Activated naive CD8-positive, alpha-beta T cell treated with anti-CD3 and anti-CD28 coated beads for 36 hours (primary cell): ENCODE results near the gene KANK2. TPM values are rescaled to one million over a fixed set of nuclear protein-coding genes. Genes with fewer than 3 reads are reported as not detected.

Experiments
- DNase-seq: peaks from one replicate; pipeline ENCODE4 v3.0.0; 2021
- H3K27ac Mint-ChIP-seq: one replicate; pipeline ENCODE4 v1.8.0; 2022; ENCODE audit warnings: mild to moderate bottlenecking, moderate library complexity, mixed read lengths
- H3K27me3 Mint-ChIP-seq: one replicate; pipeline ENCODE4 v1.8.0; 2022; ENCODE audit warnings: mild to moderate bottlenecking, mixed read lengths
- H3K36me3 Mint-ChIP-seq: one replicate; pipeline ENCODE4 v1.8.0; 2021; ENCODE audit warnings: mild to moderate bottlenecking, mixed read lengths
- H3K4me1 Mint-ChIP-seq: one replicate; pipeline ENCODE4 v1.8.0; 2021; ENCODE audit warnings: mixed read lengths
- H3K4me3 Mint-ChIP-seq: one replicate; pipeline ENCODE4 v1.8.0; 2022; ENCODE audit warnings: mild to moderate bottlenecking, moderate library complexity, mixed read lengths
- H3K9me3 Mint-ChIP-seq: one replicate; pipeline ENCODE4 v1.8.0; 2022; ENCODE audit warnings: mixed read lengths
- total RNA-seq, 2 experiments: library from RNA; stranded (reverse); gene quantifications; one replicate each; pipeline ENCODE4 v1.2.3, GENCODE V29; 2021

Gene KANK2
- total RNA-seq, 2 experiments from 2014 or later: 0.98 to 1.8 TPM

- Mint-ChIP-seq H3K9me3 (peaks cover 1% of the 10 kb centered on the region), H3K4me3 (no peak overlapping the region), H3K36me3 (no peaks in the 10 kb centered on the region), H3K27me3 (no peaks in the 10 kb centered on the region), H3K27ac (no peak overlapping the region), H3K4me1 (no peaks in the 10 kb centered on the region)
- DNase-seq: no peak
Measured at GRCh38 chr19:11233073-11233472, 35.7 kb upstream of the KANK2 start.

GRCh38 chr19:11232555-11232954 lies 35.2 kb upstream of the KANK2 start:
- no peak overlapping the region for H3K27ac Mint-ChIP-seq
- no peaks in the 10 kb centered on the region for H3K27me3 Mint-ChIP-seq
- no peaks in the 10 kb centered on the region for H3K9me3 Mint-ChIP-seq
- no peaks in the 10 kb centered on the region for H3K36me3 Mint-ChIP-seq
- H3K4me3 Mint-ChIP-seq: no peak overlapping the region
- no peaks in the 10 kb centered on the region for H3K4me1 Mint-ChIP-seq
- DNase-seq: no peak

DNA sequence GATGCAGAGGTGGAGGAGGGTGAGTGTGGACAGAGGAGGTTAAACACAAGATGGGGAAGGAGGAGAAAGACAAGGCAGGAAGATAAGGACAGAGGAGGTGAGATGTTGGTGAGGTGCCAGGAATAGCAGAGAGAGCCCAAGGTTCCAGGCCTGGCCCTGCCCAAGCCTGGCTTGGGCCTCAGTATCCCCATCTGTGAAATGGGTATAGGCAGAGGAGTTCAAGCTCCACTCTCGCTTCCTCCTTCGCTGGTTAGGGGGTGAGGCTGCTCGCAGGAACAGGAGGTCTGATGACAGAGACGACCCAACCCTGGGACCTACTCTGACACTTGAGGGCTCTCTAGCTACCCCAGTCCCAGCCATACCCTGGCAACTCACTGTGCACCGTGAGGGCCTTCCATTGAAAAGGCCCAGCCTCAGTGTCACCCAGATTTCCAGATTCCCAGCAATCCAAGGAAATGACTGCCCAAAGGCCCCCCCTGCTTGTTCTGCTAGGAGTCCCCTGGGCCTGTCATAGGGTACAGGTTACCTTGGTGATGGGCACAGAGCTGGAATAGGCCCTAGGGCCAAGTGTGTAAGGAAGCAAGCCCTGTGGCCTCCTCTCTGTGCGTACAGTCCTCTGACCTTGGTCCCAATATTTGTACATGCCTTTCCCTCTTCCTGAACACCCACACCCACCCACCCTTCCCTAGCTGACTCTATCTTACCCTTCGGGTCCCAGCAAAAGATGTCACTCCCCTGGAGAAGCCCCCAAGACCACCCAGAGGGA lies 33.5 kb upstream of the KANK2 start:
- Mint-ChIP-seq H3K4me3 (no peak overlapping the region), H3K9me3 (no peaks in the 10 kb centered on the region), H3K4me1 (no peaks in the 10 kb centered on the region), H3K27ac (no peak overlapping the region), H3K36me3 (no peaks in the 10 kb centered on the region), H3K27me3 (peaks cover 5% of the 10 kb centered on the region)
- DNase-seq: no peak

GRCh38 chr19:11227195-11227886 lies 30.0 kb upstream of the KANK2 start:
- Mint-ChIP-seq H3K27me3 (peaks cover 5% of the 10 kb centered on the region), H3K9me3 (peaks cover 2% of the 10 kb centered on the region), H3K27ac (no peak overlapping the region), H3K36me3 (no peaks in the 10 kb centered on the region), H3K4me1 (no peaks in the 10 kb centered on the region), H3K4me3 (no peak overlapping the region)
- DNase-seq: no peak

- no peak overlapping the region for H3K27ac Mint-ChIP-seq
- no peaks in the 10 kb centered on the region for H3K4me1 Mint-ChIP-seq
- H3K4me3 Mint-ChIP-seq: no peak overlapping the region
- H3K9me3 Mint-ChIP-seq: peaks cover 3% of the 10 kb centered on the region
- peaks cover 5% of the 10 kb centered on the region for H3K27me3 Mint-ChIP-seq
- no peak for DNase-seq
- H3K36me3 Mint-ChIP-seq: peaks cover under 1% of the 10 kb centered on the region
Measured at GRCh38 chr19:11226716-11227166, 29.4 kb upstream of the KANK2 start.

DNA sequence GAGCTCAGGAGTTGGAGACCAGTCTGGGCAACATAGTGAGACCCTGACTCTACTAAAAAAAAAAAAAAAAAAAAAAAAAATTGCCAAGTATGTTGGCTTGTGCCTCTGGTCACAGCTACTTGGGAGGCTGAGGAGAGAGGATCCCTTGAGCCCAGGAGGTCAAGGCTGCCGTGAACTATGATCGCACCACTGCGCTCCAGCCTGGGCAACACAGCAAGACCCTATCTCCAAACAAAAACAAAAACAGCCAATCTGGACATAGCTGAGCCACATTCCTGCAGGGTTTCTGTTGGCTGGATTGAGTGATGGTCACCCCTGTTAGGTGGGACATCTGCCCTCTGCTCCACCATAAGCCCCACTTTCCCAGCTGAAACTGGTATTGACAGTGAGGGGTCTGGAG lies 28.5 kb upstream of the KANK2 start:
- Mint-ChIP-seq H3K4me3 (no peak overlapping the region), H3K4me1 (no peaks in the 10 kb centered on the region), H3K9me3 (peaks cover 11% of the 10 kb centered on the region), H3K36me3 (peaks cover 6% of the 10 kb centered on the region), H3K27ac (no peak overlapping the region), H3K27me3 (peaks cover 5% of the 10 kb centered on the region)
- DNase-seq: no peak

- H3K36me3 Mint-ChIP-seq: peaks cover 8% of the 10 kb centered on the region
- no peak overlapping the region for H3K27ac Mint-ChIP-seq
- H3K27me3 Mint-ChIP-seq: peaks cover 5% of the 10 kb centered on the region
- no peak overlapping the region for H3K4me3 Mint-ChIP-seq
- H3K4me1 Mint-ChIP-seq: no peaks in the 10 kb centered on the region
- peaks cover 15% of the 10 kb centered on the region for H3K9me3 Mint-ChIP-seq
- DNase-seq: no peak
Measured at GRCh38 chr19:11225172-11225571, 27.8 kb upstream of the KANK2 start.

DNA sequence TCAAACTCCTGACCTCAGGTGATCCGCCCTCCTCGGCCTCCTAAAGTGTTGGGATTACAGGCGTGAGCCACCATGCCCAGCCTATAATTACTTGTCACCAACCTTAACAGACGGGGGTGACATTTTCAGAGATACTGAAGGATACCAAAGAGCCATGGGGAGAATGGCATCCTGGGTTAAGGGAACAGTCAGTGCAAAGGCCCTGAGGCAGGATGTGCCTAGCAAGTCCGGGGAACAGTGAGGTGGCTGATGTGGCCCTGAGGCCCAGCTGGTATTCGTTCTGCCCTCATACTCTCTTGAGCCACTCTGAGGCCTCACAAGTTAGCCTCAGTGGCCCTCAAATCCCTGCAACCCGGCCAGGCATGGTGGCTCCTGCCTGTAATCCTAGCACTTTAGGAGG lies 27.1 kb upstream of the KANK2 start:
- Mint-ChIP-seq H3K4me3 (no peak overlapping the region), H3K4me1 (no peaks in the 10 kb centered on the region), H3K27me3 (peaks cover 5% of the 10 kb centered on the region), H3K36me3 (peaks cover 8% of the 10 kb centered on the region), H3K9me3 (peaks cover 16% of the 10 kb centered on the region), H3K27ac (no peak overlapping the region)
- no peak for DNase-seq

- Mint-ChIP-seq H3K9me3 (peaks cover 16% of the 10 kb centered on the region), H3K4me3 (no peak overlapping the region), H3K27me3 (peaks cover 5% of the 10 kb centered on the region), H3K27ac (no peak overlapping the region), H3K36me3 (peaks cover 8% of the 10 kb centered on the region), H3K4me1 (no peaks in the 10 kb centered on the region)
- DNase-seq: no peak
Measured at GRCh38 chr19:11223200-11223599, 25.9 kb upstream of the KANK2 start.

DNA sequence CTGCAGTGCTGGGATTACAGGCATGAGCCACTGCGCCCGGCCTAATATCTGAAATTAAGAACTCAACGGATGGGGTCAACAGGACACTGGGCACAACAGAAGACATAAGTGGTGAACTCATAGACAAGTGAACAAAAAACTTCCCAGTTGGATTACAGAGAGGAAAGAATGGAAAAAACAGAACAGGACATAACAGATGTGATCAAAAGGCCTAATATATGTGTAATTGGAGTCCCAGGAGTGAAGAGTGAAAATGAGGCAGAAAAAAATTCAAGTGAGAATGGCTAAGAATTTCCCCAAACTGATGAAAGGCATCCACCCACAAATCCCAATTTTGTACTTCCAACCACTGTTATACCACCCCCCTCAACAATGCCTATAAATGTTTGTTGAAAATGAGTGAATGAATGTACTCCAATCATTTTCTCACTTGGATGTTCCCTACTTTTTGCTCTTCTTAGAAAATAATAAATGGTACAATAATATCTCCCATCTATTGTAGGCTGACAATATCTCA lies 23.8 kb upstream of the KANK2 start:
- H3K9me3 Mint-ChIP-seq: peaks cover 16% of the 10 kb centered on the region
- H3K27me3 Mint-ChIP-seq: peaks cover 4% of the 10 kb centered on the region
- H3K4me3 Mint-ChIP-seq: no peak overlapping the region
- no peaks in the 10 kb centered on the region for H3K4me1 Mint-ChIP-seq
- H3K27ac Mint-ChIP-seq: no peak overlapping the region
- peaks cover 8% of the 10 kb centered on the region for H3K36me3 Mint-ChIP-seq
- DNase-seq: no peak

- Mint-ChIP-seq H3K27ac (no peak overlapping the region), H3K36me3 (peaks cover 2% of the 10 kb centered on the region), H3K27me3 (peaks cover 7% of the 10 kb centered on the region), H3K4me1 (no peaks in the 10 kb centered on the region), H3K4me3 (no peak overlapping the region), H3K9me3 (no peaks in the 10 kb centered on the region)
- DNase-seq: no peak
Measured at GRCh38 chr19:11214387-11214786, 17.0 kb upstream of the KANK2 start.

- Mint-ChIP-seq H3K36me3 (peaks cover 6% of the 10 kb centered on the region), H3K4me3 (no peak overlapping the region), H3K27ac (no peak overlapping the region), H3K4me1 (no peaks in the 10 kb centered on the region), H3K9me3 (no peaks in the 10 kb centered on the region), H3K27me3 (peaks cover 9% of the 10 kb centered on the region)
- no peak for DNase-seq
Measured at GRCh38 chr19:11210656-11210928, 13.2 kb upstream of the KANK2 start.

DNA sequence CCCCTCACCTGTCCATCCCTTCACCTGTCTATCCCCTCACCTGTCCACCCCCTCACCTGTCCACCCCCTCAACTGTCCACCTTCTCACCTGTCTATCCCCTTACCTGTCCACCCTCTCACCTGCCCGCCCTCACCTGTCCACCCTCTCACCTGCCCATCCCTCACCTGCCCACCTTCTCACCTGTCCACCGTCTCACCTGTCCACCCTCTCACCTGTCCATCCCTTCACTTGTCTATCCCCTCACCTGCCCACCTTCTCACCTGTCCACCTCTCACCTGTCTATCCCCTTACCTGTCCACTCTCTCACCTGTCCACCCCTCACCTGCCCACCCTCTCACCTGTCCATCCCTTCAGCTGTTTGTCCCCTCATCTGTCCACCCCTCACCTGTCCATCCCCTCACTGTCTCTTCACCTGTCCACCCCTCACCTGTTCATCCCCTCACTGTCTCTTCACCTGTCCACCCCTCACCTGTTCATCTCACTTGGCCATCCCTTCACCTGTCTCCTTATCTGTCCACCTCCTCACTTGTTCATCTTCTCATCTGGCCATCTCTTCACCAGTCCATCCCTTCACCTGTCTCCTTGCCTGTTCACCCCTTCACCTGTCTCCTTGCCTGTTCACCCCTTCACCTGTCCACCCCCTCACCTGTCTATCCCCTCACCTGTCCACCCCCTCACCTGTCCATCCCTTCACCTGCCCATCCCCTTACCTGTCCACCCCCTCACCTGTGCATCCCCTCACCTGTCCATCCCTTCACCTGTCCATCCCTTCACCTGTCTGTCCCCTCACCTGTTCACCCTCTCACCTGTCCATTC lies 12.7 kb upstream of the KANK2 start:
- no peak for DNase-seq

GRCh38 chr19:11208561-11209471 lies 11.5 kb upstream of the KANK2 start:
- Mint-ChIP-seq H3K36me3 (peaks cover 6% of the 10 kb centered on the region), H3K9me3 (no peaks in the 10 kb centered on the region), H3K27me3 (peaks cover 16% of the 10 kb centered on the region), H3K4me1 (no peaks in the 10 kb centered on the region), H3K27ac (no peak overlapping the region), H3K4me3 (no peak overlapping the region)
- no peak for DNase-seq

More for the DNA sequence above, 12.7 kb upstream of the KANK2 start:
- peaks cover 6% of the 10 kb centered on the region for H3K36me3 Mint-ChIP-seq
- H3K27me3 Mint-ChIP-seq: peaks cover 5% of the 10 kb centered on the region
- no peaks in the 10 kb centered on the region for H3K9me3 Mint-ChIP-seq
- no peak overlapping the region for H3K4me3 Mint-ChIP-seq
- H3K27ac Mint-ChIP-seq: no peak overlapping the region
- H3K4me1 Mint-ChIP-seq: no peaks in the 10 kb centered on the region
